ENCODE measurements around the gene ATPAF2. TPM values are rescaled to one million over a fixed set of nuclear protein-coding genes. Genes with fewer than 3 reads are reported as not detected.

The ATPAF2 gene
- total RNA-seq, 1 experiment from 2014 or later: 46.1 TPM

DNA sequence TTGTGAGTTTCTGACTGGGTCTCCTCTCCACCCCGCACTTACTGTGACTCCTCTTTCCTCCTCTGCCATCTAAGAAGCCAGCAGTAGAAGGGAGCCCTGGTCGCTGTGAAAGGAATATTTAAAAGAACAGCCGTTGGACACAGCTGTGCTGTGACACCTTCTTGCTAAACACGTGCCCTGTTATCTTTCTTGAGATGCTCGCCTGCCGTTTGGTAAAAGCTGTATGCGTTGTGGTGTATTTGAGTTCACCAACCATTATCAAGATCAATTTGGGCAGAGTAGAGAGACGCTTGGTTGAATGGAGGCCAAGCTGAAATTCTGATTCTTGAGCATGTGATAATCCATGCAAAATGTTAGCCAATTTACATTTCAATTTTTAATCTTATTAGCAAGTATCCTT is 4.0 kb upstream of the ATPAF2 start:
- no peak for DNase-seq (ENCODE audit: low read depth, low spot score)
- ChIA-PET POLR2A (no interaction called here), CTCF (no interaction called here), RAD21 (ENCODE audit: low non-redundant PET in 1 of 2, low total read pairs in 2 of 2, uncharacterized antibody in 2 of 2, unreplicated experiment in 2 of 2) (no interaction called here)
- no peak for ATAC-seq
- H3K9me3 ChIP-seq (ENCODE audit: control insufficient read depth in 1 of 2, insufficient read depth in 1 of 2, low read depth in 1 of 2, low read length in 2 of 2): no peaks in the 10 kb centered on the region
- no peak overlapping the region for H3K9ac ChIP-seq (ENCODE audit: low read length)
- no peaks in the 10 kb centered on the region for H4K20me1 ChIP-seq (ENCODE audit: insufficient read depth)
- no peaks in the 10 kb centered on the region for H3K9me2 ChIP-seq (ENCODE audit: insufficient read depth)
- no peak overlapping the region for H3K4me2 ChIP-seq (ENCODE audit: low read length)
- peaks cover 12% of the 10 kb centered on the region for H3K79me2 ChIP-seq (ENCODE audit: insufficient read depth, low read length)
- BruUV-seq (replicated peaks): no TSS peak
- H3K36me3 ChIP-seq (ENCODE audit: control insufficient read depth in 1 of 2, insufficient read depth in 2 of 2, low read length in 2 of 2): 0 out of 4 replicates have a peak, but pooled peaks cover 0 to 3% of the 10 kb centered on the region in 2 experiments
- TF ChIP-seq RAD21 (IDR thresholded peaks at IDR 0.05; ENCODE audit: low read depth) (no peak), ELF1 (IDR thresholded peaks at IDR 0.05; ENCODE audit: borderline replicate concordance, low read depth) (no peak), ZFX (IDR thresholded peaks at IDR 0.05) (no peak), SIN3A (IDR thresholded peaks at IDR 0.05; ENCODE audit: low read depth) (no peak), ZNF274 (IDR thresholded peaks at IDR 0.05; ENCODE audit: low read depth, low read length) (no peak), CEBPB (IDR thresholded peaks at IDR 0.05; ENCODE audit: low read depth) (no peak)
- TF ChIP-seq, protein P1, sequence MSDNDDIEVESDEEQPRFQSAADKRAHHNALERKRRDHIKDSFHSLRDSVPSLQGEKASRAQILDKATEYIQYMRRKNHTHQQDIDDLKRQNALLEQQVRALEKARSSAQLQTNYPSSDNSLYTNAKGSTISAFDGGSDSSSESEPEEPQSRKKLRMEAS (IDR thresholded peaks at IDR 0.05): no peak
- TF ChIP-seq, protein P2, sequence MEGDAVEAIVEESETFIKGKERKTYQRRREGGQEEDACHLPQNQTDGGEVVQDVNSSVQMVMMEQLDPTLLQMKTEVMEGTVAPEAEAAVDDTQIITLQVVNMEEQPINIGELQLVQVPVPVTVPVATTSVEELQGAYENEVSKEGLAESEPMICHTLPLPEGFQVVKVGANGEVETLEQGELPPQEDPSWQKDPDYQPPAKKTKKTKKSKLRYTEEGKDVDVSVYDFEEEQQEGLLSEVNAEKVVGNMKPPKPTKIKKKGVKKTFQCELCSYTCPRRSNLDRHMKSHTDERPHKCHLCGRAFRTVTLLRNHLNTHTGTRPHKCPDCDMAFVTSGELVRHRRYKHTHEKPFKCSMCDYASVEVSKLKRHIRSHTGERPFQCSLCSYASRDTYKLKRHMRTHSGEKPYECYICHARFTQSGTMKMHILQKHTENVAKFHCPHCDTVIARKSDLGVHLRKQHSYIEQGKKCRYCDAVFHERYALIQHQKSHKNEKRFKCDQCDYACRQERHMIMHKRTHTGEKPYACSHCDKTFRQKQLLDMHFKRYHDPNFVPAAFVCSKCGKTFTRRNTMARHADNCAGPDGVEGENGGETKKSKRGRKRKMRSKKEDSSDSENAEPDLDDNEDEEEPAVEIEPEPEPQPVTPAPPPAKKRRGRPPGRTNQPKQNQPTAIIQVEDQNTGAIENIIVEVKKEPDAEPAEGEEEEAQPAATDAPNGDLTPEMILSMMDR (IDR thresholded peaks at IDR 0.05 in 2 of 3, conservative IDR thresholded peaks at IDR 0.05 in 1 of 3; ENCODE audit: borderline replicate concordance in 1 of 3, insufficient read depth in 1 of 3, low read depth in 2 of 3, low read length in 2 of 3): no peak
- TF ChIP-seq, protein P3, sequence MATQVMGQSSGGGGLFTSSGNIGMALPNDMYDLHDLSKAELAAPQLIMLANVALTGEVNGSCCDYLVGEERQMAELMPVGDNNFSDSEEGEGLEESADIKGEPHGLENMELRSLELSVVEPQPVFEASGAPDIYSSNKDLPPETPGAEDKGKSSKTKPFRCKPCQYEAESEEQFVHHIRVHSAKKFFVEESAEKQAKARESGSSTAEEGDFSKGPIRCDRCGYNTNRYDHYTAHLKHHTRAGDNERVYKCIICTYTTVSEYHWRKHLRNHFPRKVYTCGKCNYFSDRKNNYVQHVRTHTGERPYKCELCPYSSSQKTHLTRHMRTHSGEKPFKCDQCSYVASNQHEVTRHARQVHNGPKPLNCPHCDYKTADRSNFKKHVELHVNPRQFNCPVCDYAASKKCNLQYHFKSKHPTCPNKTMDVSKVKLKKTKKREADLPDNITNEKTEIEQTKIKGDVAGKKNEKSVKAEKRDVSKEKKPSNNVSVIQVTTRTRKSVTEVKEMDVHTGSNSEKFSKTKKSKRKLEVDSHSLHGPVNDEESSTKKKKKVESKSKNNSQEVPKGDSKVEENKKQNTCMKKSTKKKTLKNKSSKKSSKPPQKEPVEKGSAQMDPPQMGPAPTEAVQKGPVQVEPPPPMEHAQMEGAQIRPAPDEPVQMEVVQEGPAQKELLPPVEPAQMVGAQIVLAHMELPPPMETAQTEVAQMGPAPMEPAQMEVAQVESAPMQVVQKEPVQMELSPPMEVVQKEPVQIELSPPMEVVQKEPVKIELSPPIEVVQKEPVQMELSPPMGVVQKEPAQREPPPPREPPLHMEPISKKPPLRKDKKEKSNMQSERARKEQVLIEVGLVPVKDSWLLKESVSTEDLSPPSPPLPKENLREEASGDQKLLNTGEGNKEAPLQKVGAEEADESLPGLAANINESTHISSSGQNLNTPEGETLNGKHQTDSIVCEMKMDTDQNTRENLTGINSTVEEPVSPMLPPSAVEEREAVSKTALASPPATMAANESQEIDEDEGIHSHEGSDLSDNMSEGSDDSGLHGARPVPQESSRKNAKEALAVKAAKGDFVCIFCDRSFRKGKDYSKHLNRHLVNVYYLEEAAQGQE (IDR thresholded peaks at IDR 0.05; ENCODE audit: low read depth): no peak
- H3K4me1 ChIP-seq (ENCODE audit: control insufficient read depth in 1 of 2, insufficient read depth in 2 of 2, low read length in 2 of 2): peaks cover 2 to 14% of the 10 kb centered on the region in 2 experiments; a peak in 2 of 4 replicates
- no peak overlapping the region for H3K27ac ChIP-seq (ENCODE audit: low read depth, low read length)
- H3K4me3 ChIP-seq (replicated peaks in 1 of 2; ENCODE audit: low read depth in 1 of 2, low read length in 2 of 2): no peak overlapping the region
- H3K27me3 ChIP-seq (ENCODE audit: insufficient read depth, low read length): no peaks in the 10 kb centered on the region
- intact Hi-C loops (cut with micrococcal nuclease): no loop called here
- H2AFZ ChIP-seq (ENCODE audit: low read depth, low read length, poor library complexity, severe bottlenecking): no peak overlapping the region
